ENCODE results near the gene PGPEP1. TPM values are rescaled to one million over a fixed set of nuclear protein-coding genes. Genes with fewer than 3 reads are reported as not detected.

Gene PGPEP1, protein sequence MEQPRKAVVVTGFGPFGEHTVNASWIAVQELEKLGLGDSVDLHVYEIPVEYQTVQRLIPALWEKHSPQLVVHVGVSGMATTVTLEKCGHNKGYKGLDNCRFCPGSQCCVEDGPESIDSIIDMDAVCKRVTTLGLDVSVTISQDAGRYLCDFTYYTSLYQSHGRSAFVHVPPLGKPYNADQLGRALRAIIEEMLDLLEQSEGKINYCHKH
- 10 to 100 TPM; 29.0 to 30.8 TPM for total RNA-seq

DNA sequence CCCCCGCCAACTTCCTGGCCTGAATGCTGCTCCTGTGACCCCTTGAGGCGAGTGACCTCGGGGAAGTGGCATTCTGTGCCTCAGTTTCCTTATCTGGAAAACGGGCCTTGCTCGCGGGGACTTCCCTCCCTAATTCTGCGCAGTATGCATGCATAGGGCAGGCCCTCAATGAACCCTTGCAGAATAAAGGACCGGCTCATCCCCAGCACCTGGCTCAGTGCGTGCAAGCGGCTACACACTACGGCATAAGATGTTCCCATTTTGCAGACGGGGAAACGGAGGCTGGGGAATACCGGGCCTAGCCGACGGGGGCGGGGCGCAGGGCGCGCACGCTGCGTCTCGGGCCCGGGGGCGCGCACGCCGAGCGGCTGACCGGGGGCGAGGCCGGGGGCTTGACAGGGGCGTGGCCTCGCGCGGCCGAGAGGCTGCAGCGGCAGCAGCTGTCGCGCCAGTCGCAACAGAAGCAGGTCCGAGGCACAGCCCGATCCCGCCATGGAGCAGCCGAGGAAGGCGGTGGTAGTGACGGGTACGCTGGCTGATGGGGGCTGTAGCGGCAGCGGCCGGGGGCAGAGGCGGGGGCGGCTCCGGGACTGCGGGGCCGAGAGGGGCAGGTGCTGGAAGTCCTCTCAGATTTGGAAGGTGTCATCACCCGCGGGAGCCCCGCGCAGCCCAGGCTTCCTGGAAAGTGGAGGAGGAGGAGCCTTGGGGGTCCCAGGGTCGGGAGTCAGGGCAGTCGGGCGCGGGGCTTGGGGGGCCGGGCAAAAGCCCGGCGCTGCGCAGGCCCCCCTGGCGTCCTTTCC lies at the start of gene PGPEP1:
Gene PGPEP1 (plus strand): TSS at position 409 of the 800 bp plus-strand sequence. CDS start 84 bp downstream, at position 493.
- ChIA-PET POLR2A (interaction anchor here (1.1 to 4.8 kb wide), 2 partner anchors 61 to 79 kb away, joined by 4 to 26 read pairs; partner anchors contain the start of genes JUND and SSBP4), CTCF (interaction anchor here (1.0 to 5.1 kb wide), 9 partner anchors 10 to 146 kb away, joined by 3 to 41 read pairs (median 6); partner anchors contain the start of genes JUND and LSM4)
- peak within 1 kb of the TSS; percentile 87 for H3K27ac Mint-ChIP-seq
- intact Hi-C loops (cut with micrococcal nuclease) = loop anchor here (2.0 to 5.0 kb wide), 2 partner anchors 34 to 67 kb away; no protein-coding TSS in a partner anchor
- peak within 1 kb of the TSS; percentile 79 for H3K4me3 Mint-ChIP-seq
- peaks cover 3% of the 10 kb centered on the region for H3K36me3 Mint-ChIP-seq
- H3K4me1 Mint-ChIP-seq (ENCODE audit: low read depth) = peaks cover 19% of the 10 kb centered on the region
- no peaks in the 10 kb centered on the region for H3K27me3 Mint-ChIP-seq
- H3K9me3 Mint-ChIP-seq = no peaks in the 10 kb centered on the region
- peak; percentile 76 for DNase-seq

DNA sequence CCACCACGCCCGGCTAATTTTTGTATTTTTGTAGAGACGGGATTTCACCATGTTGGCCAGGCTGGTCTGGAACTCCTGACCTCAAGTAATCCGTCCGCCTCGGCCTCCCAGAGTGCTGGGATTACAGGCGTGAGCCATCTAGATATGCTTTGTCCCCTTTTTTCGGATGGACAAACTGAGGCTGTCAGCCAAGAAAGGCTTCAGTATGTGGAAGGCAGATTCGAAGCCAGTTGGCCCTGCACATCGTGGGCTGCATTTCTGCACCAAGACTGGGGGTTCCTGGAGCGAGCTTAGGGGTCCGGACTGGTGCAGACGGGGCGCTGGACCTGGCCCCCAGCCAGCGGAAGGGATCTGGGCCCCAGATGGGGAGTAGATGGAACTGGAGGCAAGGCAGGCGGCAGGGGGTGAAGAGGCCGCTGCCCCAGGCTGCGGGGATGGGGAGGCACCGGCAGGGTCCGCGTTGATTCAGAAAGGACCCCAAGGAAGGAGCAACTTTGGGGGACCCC lies 49.3 kb upstream of the PGPEP1 start:
- Mint-ChIP-seq H3K4me3 (peak overlapping the region; percentile 90), H3K27me3 (no peaks in the 10 kb centered on the region), H3K27ac (peak overlapping the region; percentile 98), H3K9me3 (peaks cover 2% of the 10 kb centered on the region), H3K36me3 (peaks cover 8% of the 10 kb centered on the region), H3K4me1 (ENCODE audit: low read depth) (peaks cover 69% of the 10 kb centered on the region)
- POLR2A ChIA-PET = interaction anchor here (1.3 to 6.5 kb wide), 3 partner anchors 12 to 31 kb away, joined by 4 to 416 read pairs (median 97); partner anchors contain the start of gene JUND
- DNase-seq = peak; percentile 30
- CTCF ChIA-PET = interaction anchor here (2.3 to 7.9 kb wide), 3 partner anchors 11 to 31 kb away, joined by 12 to 151 read pairs (median 44); partner anchors contain the start of genes JUND and LSM4
- intact Hi-C loops (cut with micrococcal nuclease) = loop anchor here (10.0 kb wide), 1 partner anchor 196 kb away; the partner anchor contains the start of gene MAST3

DNA sequence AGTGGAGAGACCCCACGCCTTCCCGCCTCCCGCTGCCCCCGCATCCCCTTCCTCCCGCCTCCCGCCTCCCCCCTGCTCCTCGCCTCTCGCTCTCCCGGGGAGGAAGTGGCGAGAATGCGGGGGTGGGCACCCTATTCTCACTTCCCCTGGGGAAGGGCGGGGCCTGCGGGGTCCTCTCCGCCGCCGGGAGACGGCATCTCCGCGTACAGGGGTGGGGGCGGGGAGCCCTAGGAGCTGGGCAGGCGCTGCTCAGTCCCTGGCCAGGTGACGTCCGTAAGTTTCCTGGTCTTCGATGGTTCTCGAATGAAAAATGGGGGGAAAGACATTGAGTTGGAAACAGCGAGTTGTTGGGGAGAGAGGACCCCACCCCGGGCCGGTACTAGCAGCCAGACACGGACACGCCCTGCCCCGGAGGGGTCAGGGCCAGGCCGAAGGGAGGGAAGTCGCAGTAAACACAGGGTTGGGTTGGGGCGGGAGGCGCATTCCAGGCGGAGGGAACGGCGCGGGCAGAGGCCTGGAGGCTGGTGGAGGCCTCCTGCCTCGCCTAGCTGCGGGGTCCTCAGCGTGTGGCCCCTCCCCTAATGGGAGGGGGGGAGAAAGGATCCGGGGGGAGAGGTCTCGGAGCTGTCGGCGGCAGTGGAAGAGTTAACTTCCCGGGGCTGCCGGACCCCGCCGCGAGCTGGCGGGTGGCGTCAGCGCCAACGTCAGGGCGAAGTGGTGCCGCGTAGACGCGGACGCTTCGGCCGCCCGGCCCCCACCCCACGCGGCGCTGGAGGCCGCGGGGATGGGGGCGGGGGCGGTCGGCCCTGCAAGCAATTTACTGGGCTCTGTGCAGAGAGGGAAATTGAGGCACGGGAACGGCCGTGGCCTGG lies 48.6 kb upstream of the PGPEP1 start:
- H3K36me3 Mint-ChIP-seq = peaks cover 11% of the 10 kb centered on the region
- intact Hi-C loops (cut with micrococcal nuclease) = loop anchor here (10.0 kb wide), 1 partner anchor 197 kb away; the partner anchor contains the start of gene MAST3
- H3K9me3 Mint-ChIP-seq = peaks cover 2% of the 10 kb centered on the region
- CTCF ChIA-PET = interaction anchor here (1.0 to 7.9 kb wide), 6 partner anchors 11 to 294 kb away, joined by 3 to 151 read pairs (median 10); partner anchors contain the start of genes JUND and LSM4
- H3K27me3 Mint-ChIP-seq = no peaks in the 10 kb centered on the region
- H3K4me3 Mint-ChIP-seq = peak overlapping the region; percentile 90
- POLR2A ChIA-PET = interaction anchor here (1.1 to 6.5 kb wide), 5 partner anchors 12 to 30 kb away, joined by 4 to 416 read pairs (median 15); partner anchors contain the start of genes JUND and LSM4
- peaks cover 68% of the 10 kb centered on the region for H3K4me1 Mint-ChIP-seq (ENCODE audit: low read depth)
- peak overlapping the region; percentile 98 for H3K27ac Mint-ChIP-seq
- DNase-seq = peak; percentile 96

DNA sequence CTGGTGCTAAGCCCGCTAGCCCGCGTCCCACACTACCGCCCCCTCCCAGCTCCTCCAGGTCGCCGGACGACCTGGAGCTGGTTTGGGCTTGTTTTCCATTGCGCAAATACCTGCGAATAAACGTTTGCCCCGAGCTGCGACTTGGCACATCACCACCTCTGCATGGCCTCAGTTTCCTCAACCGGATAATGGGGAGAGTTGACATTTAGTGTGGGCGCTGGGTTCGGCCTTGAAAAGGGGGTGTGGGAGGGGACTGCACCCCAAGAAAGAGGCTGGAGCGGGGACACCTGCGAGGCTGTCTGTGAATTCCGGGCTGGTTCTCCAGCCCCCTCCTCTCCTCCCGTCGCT lies 48.0 kb upstream of the PGPEP1 start:
- peaks cover 69% of the 10 kb centered on the region for H3K4me1 Mint-ChIP-seq (ENCODE audit: low read depth)
- CTCF ChIA-PET = interaction anchor here (1.0 to 7.9 kb wide), 6 partner anchors 11 to 294 kb away, joined by 3 to 151 read pairs (median 10); partner anchors contain the start of genes JUND and LSM4
- peak overlapping the region; percentile 90 for H3K4me3 Mint-ChIP-seq
- no peaks in the 10 kb centered on the region for H3K27me3 Mint-ChIP-seq
- H3K36me3 Mint-ChIP-seq = peaks cover 12% of the 10 kb centered on the region
- H3K27ac Mint-ChIP-seq = peak overlapping the region; percentile 98
- POLR2A ChIA-PET = interaction anchor here (1.0 to 6.5 kb wide), 7 partner anchors 8 to 127 kb away, joined by 3 to 416 read pairs (median 11); partner anchors contain the start of genes JUND, LSM4 and SSBP4
- intact Hi-C loops (cut with micrococcal nuclease) = loop anchor here (10.0 kb wide), 1 partner anchor 198 kb away; the partner anchor contains the start of gene MAST3
- H3K9me3 Mint-ChIP-seq = peaks cover 2% of the 10 kb centered on the region
- peak; percentile 64 for DNase-seq

DNA sequence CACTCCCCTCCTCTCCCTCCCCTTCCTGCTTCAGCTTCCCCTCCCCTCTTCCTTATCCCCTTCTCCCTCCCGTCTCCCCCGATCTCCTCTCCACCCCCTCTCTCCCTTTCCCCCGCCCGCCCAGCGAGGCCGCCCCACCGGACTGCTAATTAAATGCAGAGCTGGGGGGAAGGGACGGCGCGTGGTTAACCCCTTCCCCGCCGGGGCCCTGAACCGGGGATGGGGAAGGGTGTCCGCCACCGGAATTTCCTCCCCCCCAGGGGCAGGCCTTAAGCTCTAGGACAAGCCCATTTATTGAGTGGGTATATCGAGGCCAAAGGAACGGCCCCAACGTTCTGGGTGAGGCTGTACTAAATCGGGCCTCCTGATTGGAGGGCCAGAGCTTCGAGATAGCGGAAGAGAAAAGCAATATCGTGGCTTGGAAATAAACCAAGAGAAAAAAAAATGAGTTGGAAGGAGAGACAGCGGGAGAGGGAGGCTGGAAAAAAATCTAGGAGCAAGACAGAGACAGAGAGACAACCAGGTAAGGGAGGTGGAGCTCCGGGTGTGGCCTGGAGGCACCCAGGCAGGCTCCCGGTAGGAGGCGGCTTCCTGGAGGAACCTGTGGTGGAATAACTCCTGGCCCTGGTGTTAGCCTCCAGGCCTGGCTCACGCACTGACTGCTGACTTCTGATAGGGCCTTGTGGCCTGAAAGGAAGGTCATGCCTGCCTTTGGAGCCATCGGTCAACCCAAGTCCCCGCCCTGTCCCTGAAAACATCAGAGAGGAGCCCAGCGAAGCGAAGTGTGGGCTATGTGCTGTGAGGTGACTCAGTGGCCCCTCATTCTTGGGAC lies 47.4 kb upstream of the PGPEP1 start:
- H3K9me3 Mint-ChIP-seq = peaks cover 2% of the 10 kb centered on the region
- ChIA-PET CTCF (interaction anchor here (1.0 to 7.9 kb wide), 6 partner anchors 10 to 295 kb away, joined by 3 to 151 read pairs (median 10); partner anchors contain the start of genes JUND and LSM4), POLR2A (interaction anchor here (0.8 to 6.5 kb wide), 8 partner anchors 8 to 126 kb away, joined by 3 to 416 read pairs (median 10); partner anchors contain the start of genes JUND, LSM4 and SSBP4)
- peak overlapping the region; percentile 90 for H3K4me3 Mint-ChIP-seq
- intact Hi-C loops (cut with micrococcal nuclease) = loop anchor here (10.0 kb wide), 1 partner anchor 198 kb away; the partner anchor contains the start of gene MAST3
- no peaks in the 10 kb centered on the region for H3K27me3 Mint-ChIP-seq
- H3K4me1 Mint-ChIP-seq (ENCODE audit: low read depth) = peaks cover 71% of the 10 kb centered on the region
- peaks cover 12% of the 10 kb centered on the region for H3K36me3 Mint-ChIP-seq
- DNase-seq = peak; percentile 78
- H3K27ac Mint-ChIP-seq = peak overlapping the region; percentile 98

DNA sequence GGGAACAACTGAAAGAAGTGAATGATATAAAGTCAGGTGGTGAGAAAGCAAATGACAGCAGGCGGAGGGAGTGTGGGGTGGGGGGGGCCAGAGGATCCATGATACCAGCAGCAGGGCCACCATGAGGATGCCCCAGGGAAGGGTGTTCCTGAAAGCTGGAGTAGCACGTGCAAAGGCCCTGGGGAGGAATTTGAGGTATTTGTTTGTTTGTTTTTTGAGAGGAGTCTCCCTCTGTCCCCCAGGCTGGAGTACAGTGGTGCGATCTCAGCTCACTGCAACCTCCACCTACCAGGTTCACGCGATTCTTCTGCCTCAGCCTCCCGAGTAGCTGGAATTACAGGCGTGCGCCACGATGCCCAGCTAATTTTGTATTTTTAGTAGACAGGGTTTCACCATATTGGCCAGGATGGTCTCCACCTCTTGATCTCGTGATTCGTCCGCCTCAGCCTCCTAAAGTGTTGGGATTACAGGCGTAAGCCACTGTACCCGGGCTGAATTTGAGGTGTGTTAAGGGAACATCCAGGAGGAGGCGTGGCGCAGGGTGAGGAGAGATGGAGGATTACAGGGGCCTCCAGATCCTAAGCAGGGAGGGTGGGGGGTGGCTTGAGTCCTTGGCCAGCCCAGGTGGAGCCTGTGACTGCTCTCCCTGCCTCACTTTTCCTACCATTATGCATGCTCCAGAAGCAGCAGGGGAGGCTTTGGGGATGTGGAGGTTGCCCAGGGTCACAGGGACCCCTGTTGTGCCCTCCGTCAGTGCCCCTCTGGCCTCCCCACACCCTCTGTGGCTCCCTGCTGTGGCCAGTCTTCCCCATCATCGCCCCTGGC lies 46.5 kb upstream of the PGPEP1 start:
- no peaks in the 10 kb centered on the region for H3K27me3 Mint-ChIP-seq
- no peak for DNase-seq
- ChIA-PET POLR2A (interaction anchor here (0.8 to 6.5 kb wide), 7 partner anchors 9 to 125 kb away, joined by 3 to 416 read pairs (median 8); partner anchors contain the start of genes JUND, LSM4 and SSBP4), CTCF (interaction anchor here (1.3 to 7.9 kb wide), 3 partner anchors 9 to 29 kb away, joined by 3 to 151 read pairs (median 44); partner anchors contain the start of genes JUND and LSM4)
- peaks cover 71% of the 10 kb centered on the region for H3K4me1 Mint-ChIP-seq (ENCODE audit: low read depth)
- peak overlapping the region; percentile 98 for H3K27ac Mint-ChIP-seq
- H3K9me3 Mint-ChIP-seq = peaks cover 2% of the 10 kb centered on the region
- H3K4me3 Mint-ChIP-seq = peak overlapping the region; percentile 90
- H3K36me3 Mint-ChIP-seq = peaks cover 12% of the 10 kb centered on the region
- intact Hi-C loops (cut with micrococcal nuclease) = loop anchor here (1.0 to 10.0 kb wide), 2 partner anchors 10 to 199 kb away; partner anchors contain the start of gene MAST3

DNA sequence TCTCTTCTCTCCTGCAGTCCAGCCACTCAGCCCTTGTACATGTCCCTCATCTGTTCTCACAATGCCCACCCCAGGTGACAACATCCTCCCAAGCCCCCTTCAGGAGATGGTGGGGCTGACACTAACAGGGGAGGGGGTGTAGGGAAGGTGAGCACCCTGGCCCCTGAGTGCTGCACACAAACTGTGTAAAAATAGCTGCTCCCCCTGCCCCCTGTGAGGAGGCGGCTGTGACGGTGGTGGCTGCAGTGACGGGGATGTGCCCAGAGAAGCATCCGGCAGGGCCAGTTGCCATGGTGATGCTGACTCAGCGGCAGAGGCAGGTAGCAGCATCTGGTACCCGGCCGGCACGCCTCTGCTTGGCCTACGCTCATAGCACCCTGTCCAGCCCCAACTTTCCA lies 45.9 kb upstream of the PGPEP1 start:
- CTCF ChIA-PET = interaction anchor here (1.3 to 7.9 kb wide), 2 partner anchors 14 to 28 kb away, joined by 3 to 151 read pairs; partner anchors contain the start of genes JUND and LSM4
- H3K4me3 Mint-ChIP-seq = peak overlapping the region; percentile 90
- H3K4me1 Mint-ChIP-seq (ENCODE audit: low read depth) = peaks cover 73% of the 10 kb centered on the region
- peak; percentile 97 for DNase-seq
- intact Hi-C loops (cut with micrococcal nuclease) = loop anchor here (1.0 to 10.0 kb wide), 2 partner anchors 10 to 200 kb away; partner anchors contain the start of gene MAST3
- peaks cover 2% of the 10 kb centered on the region for H3K9me3 Mint-ChIP-seq
- no peaks in the 10 kb centered on the region for H3K27me3 Mint-ChIP-seq
- peaks cover 12% of the 10 kb centered on the region for H3K36me3 Mint-ChIP-seq
- H3K27ac Mint-ChIP-seq = peak overlapping the region; percentile 98
- POLR2A ChIA-PET = interaction anchor here (0.5 to 6.5 kb wide), 4 partner anchors 10 to 1508 kb away, joined by 3 to 416 read pairs (median 4); partner anchors contain the start of genes JUND and LSM4

DNA sequence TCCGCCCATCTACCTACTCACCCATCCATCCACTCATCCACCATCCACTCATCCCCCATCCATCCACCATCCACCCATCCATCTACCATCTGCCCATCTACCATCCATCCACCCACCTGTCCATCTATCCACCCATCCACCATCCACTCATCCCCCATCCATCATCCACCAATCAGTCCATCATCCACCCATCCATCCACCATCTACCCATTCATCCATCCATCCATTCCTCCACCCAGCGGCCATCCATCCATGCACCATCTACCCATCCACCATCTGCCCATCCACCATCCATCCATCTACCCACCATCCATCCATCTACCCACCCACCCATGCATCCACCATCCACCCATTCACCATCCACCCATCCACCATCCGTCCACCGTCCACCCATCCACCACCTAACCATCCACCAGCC lies 45.4 kb upstream of the PGPEP1 start:
- ChIA-PET POLR2A (interaction anchor here (0.5 to 6.5 kb wide), 3 partner anchors 10 to 1507 kb away, joined by 3 to 416 read pairs (median 5); partner anchors contain the start of gene JUND), CTCF (interaction anchor here (1.3 to 7.9 kb wide), 2 partner anchors 15 to 28 kb away, joined by 3 to 151 read pairs; partner anchors contain the start of genes JUND and LSM4)
- Mint-ChIP-seq H3K27me3 (no peaks in the 10 kb centered on the region), H3K36me3 (peaks cover 12% of the 10 kb centered on the region), H3K27ac (peak overlapping the region; percentile 98), H3K9me3 (peaks cover 2% of the 10 kb centered on the region), H3K4me1 (ENCODE audit: low read depth) (peaks cover 68% of the 10 kb centered on the region), H3K4me3 (peak overlapping the region; percentile 90)
- no peak for DNase-seq
- intact Hi-C loops (cut with micrococcal nuclease) = loop anchor here (10.0 kb wide), 1 partner anchor 200 kb away; the partner anchor contains the start of gene MAST3

DNA sequence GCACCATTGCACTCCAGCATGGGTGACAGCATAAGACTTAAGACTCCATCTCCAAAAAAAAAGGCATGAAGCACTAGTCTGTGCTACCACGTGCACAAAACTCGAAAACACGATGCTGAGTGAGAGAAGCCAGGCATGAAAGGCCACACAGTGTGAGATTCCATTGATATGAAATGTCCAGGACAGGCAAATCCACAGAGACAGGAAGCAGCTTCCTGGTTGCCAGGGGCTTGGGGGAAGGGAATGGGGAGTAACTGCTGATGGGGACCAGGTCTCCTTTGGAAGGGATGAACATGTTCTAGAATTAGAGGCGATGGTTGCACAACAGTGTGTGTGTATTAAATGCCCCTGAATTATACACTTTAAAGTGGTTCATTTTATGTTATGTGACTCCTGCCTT lies 43.1 kb upstream of the PGPEP1 start:
- Mint-ChIP-seq H3K27me3 (no peaks in the 10 kb centered on the region), H3K9me3 (no peaks in the 10 kb centered on the region), H3K27ac (peak overlapping the region; percentile 90), H3K4me3 (no peak overlapping the region), H3K36me3 (peaks cover 10% of the 10 kb centered on the region), H3K4me1 (ENCODE audit: low read depth) (peaks cover 62% of the 10 kb centered on the region)
- CTCF ChIA-PET = interaction anchor here (1.1 to 1.7 kb wide), 2 partner anchors 18 to 27 kb away, joined by 4 to 14 read pairs; no protein-coding TSS in a partner anchor
- POLR2A ChIA-PET = interaction anchor here (1.2 kb wide), 2 partner anchors 16 to 19 kb away, joined by 3 to 4 read pairs; partner anchors contain the start of gene JUND
- intact Hi-C loops (cut with micrococcal nuclease) = loop anchor here (10.0 kb wide), 1 partner anchor 203 kb away; the partner anchor contains the start of gene MAST3
- no peak for DNase-seq

Data from activated CD4-positive, alpha-beta memory T cell treated with anti-CD3 and anti-CD28 coated beads for 36 hours (primary cell).